Activated gamma-delta T cell treated with anti-CD3 and anti-CD28 coated beads, Interleukin-2, amount 50 U/mL, for 16 hours (primary cell): ENCODE data around the gene CD52.
"Not testable (repeated sequence)": the region's sequence is repeated elsewhere in the genome, so short reads cannot be mapped to it uniquely, and the experiment has no call there.

Experiments
- DNase-seq: peaks from one replicate; pipeline ENCODE4 v3.0.0-alpha.2; 2020; ENCODE audit warnings: low read depth

The CD52 gene

GRCh38 chr1:26284597-26285347, 33.0 kb upstream of the CD52 start:
- peak; percentile 96 for DNase-seq

GRCh38 chr1:26285366-26286063, 32.2 kb upstream of the CD52 start:
- no peak for DNase-seq

- DNase-seq = no peak
Measured at GRCh38 chr1:26286064-26286416, 31.7 kb upstream of the CD52 start.

GRCh38 chr1:26287033-26287711, 30.6 kb upstream of the CD52 start:
- DNase-seq = peak; percentile 54

- no peak for DNase-seq
Measured at GRCh38 chr1:26287811-26288210, 29.9 kb upstream of the CD52 start.

- DNase-seq = no peak
Measured at GRCh38 chr1:26288311-26288941, 29.3 kb upstream of the CD52 start.

- DNase-seq = no peak
Measured at GRCh38 chr1:26289158-26290059, 28.3 kb upstream of the CD52 start.

GRCh38 chr1:26290122-26290881, 27.5 kb upstream of the CD52 start:
- DNase-seq = no peak

- no peak for DNase-seq
Measured at GRCh38 chr1:26290882-26291261, 26.9 kb upstream of the CD52 start.

- DNase-seq = no peak
Measured at GRCh38 chr1:26291433-26291832, 26.3 kb upstream of the CD52 start.

GRCh38 chr1:26291939-26292338, 25.8 kb upstream of the CD52 start:
- DNase-seq = no peak

GRCh38 chr1:26292735-26293134, 25.0 kb upstream of the CD52 start:
- not testable (repeated sequence) for DNase-seq

GRCh38 chr1:26293911-26294463, 23.8 kb upstream of the CD52 start:
- DNase-seq = no peak

- DNase-seq = no peak
Measured at GRCh38 chr1:26295194-26296138, 22.3 kb upstream of the CD52 start.

- no peak for DNase-seq
Measured at GRCh38 chr1:26296340-26297056, 21.3 kb upstream of the CD52 start.

- DNase-seq = no peak
Measured at GRCh38 chr1:26297057-26297790, 20.5 kb upstream of the CD52 start.

- no peak for DNase-seq
Measured at GRCh38 chr1:26297791-26298124, 20.0 kb upstream of the CD52 start.

GRCh38 chr1:26300578-26301275, 17.0 kb upstream of the CD52 start:
- no peak for DNase-seq
